ENCODE data around the gene IFT57. TPM values are rescaled to one million over a fixed set of nuclear protein-coding genes. Genes with fewer than 3 reads are reported as not detected.
A peak's percentile ranks its signal among the peaks of the same experiment; 100 is the strongest.
"Not testable (repeated sequence)": the region's sequence is repeated elsewhere in the genome, so short reads cannot be mapped to it uniquely, and the experiment has no call there.

IFT57 gene, protein sequence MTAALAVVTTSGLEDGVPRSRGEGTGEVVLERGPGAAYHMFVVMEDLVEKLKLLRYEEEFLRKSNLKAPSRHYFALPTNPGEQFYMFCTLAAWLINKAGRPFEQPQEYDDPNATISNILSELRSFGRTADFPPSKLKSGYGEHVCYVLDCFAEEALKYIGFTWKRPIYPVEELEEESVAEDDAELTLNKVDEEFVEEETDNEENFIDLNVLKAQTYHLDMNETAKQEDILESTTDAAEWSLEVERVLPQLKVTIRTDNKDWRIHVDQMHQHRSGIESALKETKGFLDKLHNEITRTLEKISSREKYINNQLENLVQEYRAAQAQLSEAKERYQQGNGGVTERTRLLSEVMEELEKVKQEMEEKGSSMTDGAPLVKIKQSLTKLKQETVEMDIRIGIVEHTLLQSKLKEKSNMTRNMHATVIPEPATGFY
- total RNA-seq: 58.5 and 77.2 TPM in 2 replicates

DNA sequence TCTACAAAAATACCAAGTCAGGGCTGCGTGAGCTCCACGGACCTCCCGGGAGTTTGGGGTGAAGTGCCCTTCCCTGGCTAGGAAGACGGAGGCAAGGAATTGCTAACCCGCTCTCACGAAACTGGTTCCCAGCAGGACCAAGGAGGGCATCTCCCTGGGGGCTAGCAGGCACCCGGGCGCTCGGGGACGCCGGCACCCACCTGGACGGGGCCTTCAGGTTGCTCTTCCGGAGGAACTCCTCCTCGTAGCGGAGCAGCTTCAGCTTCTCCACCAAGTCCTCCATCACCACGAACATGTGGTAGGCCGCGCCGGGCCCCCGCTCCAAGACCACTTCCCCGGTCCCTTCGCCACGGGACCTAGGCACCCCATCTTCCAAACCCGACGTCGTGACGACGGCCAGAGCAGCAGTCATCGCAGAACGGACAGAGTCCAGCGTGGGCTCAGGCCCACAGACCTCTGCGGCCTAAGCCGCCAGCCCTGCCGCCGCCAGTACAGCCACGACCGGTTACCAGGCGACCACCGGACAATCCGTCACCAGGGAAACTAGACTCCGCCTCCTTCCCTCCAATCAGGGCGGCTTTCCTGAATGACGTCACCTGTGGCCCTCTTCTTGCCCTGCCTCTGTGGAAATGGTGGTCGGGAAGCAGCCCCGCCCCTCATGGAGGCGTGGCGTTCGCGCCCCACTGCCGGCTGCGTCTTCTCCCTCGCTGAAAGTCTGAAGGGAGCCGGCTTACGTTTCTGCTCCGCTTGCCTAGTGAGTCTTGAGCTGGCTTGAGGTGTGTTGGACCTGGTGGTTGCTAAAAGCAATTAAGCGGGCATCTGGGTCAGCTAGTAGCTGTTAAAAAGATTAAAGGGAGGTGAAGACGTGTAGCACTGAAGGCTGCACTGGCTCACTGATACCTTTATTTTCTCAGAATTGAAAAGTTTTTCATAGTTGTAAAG is at the start of gene IFT57:
IFT57 (minus strand) TSS at position 514 of the 942 bp plus-strand sequence; CDS start at position 412, 102 bp downstream.
- peak; percentile 96 for DNase-seq (ENCODE audit: low read depth)

DNA sequence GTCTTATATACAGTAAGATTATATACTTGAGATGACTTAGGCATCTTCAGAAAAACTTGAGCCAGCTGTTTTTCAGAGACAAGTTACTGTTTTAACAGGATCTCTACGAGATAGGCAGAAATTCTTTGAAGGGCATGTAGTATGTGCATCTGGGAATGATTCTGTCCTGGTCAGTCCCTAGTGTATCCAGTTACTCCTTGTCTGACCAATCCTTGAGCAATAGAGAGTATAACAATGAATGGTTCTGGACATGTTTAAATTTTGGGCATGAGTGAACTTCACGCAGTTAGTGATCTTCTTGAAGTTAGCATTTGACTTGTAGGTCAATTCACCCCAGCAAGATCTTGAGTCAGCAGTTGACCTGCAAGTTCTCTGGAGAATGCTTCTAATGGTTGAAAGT is 49.4 kb upstream of the IFT57 start:
- peak; percentile 25 for DNase-seq (ENCODE audit: low read depth)

DNA sequence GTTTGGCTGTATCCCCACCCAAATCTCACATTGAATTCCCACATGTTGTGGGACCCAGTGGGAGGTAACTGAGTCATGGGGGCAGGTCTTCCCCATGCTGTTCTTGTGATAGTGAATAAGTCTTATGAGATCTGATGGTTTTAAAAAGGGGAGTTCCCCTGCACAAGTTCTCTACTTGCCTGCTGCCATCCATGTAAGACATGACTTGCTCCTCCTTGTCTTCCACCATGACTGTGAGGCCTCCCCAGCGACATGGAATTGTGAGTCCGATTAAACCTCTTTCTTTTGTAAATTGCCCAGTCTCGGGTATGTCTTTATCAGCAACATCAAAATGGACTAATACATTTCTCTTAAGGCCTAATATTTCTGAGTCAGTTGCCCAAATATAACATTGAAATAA is 46.0 kb upstream of the IFT57 start:
- not testable (repeated sequence) for DNase-seq (ENCODE audit: low read depth)

DNA sequence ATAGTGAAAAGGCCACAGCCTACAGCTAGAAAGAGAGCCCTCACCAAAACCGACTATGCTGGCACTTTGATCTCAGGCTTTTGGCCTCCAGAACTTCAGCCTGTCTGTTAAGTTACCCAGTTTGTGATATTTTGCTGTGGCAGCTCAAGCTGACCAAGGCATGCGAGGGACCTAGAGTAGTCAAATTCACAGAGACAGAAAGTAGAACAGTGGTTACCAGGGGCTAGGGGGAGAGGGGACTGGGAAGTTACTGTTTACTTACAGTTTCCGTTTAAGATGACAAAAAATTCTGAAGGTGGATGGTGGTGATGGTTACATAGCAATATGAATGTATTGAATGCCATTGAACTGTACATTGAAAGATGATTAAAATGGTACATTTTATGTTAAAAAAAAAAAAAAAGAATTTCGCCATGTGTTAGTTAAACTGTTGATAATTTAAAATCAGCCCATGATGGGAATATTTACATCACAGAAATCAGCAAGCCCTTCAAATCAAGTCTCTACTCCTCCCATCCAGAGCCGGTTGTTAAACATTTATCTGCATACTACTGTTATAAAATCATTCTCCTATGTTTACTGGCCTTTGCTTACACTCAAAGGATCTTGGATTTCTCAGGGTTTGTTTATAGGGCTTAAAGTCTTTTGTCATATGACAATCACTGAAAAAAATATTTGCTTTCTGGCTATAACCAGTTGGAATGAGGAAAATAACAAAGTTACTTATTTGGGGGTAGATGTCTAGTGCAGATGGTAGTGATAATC is 42.5 kb upstream of the IFT57 start:
- DNase-seq (ENCODE audit: low read depth): not testable (repeated sequence)

- DNase-seq (ENCODE audit: low read depth): no peak
These were observed 32.9 kb upstream of the IFT57 start for GRCh38 chr3:108255131-108255530.

DNA sequence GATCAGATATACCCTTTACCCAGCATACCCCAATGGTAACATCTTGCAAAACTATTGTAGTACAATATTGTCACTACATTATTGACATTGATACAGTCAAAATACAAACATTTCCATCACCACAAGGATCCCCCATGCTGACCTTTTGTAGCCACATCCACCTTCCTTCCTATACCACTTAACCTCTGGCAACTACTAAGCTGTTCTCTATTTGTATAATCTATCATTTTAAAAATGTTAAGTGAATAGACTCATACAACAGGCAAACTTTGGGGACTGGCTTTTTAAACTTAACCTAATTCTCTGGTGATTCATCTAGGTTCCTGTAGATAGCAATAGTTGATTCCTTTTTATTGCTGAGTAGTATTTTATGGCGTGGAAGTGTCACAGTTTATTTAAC is 29.6 kb upstream of the IFT57 start:
- no peak for DNase-seq (ENCODE audit: low read depth)

DNA sequence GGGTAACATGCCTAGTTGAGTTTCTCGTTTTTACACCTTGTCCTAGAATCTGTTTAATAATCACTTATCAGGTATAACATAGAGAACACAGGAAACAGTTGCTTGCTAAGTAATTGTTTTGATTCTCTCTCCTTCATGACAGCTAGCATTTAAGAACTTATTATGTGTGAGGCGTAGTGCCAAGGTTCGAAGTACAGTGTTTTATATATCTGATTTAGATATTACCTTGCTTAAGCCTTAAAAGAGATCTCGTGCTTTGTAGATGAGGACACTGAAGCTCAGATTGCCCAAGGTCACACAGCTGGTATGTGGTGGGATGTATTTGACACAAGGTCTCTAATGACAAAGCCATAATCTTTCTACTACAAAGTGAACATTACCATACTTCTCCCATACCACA is 29.0 kb upstream of the IFT57 start:
- no peak for DNase-seq (ENCODE audit: low read depth)

DNA sequence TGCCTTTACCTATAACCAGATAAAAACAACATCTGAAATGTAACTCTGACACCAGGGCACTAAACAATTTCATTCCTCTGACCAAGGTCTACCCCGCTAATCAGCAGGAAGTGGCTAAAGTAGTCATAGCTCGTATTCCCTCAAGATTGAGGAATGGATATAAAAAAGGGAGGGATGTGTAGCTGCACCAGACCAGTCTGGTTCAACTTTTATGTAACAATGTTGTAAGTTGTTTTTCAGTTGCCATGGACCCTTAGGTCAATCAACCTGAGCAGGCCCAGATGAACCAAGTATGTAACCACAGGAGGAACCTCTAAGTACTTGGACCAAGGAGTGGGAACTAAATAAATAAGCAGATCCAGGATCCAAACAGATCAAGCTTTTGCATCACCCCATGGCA is 28.4 kb upstream of the IFT57 start:
- DNase-seq (ENCODE audit: low read depth): peak; percentile 90

DNA sequence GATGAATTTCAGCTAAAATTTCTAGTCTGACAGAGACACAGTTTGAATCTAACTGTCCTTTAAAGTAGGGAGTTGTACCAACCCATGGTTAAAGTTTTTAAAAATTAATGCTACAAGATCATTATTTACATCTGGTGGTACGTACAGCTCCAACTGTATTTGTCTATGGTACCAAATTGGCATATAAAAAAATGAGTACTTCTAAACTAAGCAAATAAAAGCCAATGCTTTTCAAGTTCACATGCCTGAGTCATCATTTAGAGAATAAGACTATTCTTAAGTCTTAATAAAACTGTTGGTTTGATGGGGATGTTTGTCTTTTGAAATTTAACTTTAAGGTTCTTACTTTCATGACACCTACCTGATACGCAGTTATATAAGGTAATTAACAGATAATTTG is 21.0 kb upstream of the IFT57 start:
- DNase-seq (ENCODE audit: low read depth): no peak

GRCh38 chr3:108242776-108243175 is 20.6 kb upstream of the IFT57 start:
- DNase-seq (ENCODE audit: low read depth): no peak

- no peak for DNase-seq (ENCODE audit: low read depth)
These were observed 19.5 kb upstream of the IFT57 start for GRCh38 chr3:108241721-108242120.

DNA sequence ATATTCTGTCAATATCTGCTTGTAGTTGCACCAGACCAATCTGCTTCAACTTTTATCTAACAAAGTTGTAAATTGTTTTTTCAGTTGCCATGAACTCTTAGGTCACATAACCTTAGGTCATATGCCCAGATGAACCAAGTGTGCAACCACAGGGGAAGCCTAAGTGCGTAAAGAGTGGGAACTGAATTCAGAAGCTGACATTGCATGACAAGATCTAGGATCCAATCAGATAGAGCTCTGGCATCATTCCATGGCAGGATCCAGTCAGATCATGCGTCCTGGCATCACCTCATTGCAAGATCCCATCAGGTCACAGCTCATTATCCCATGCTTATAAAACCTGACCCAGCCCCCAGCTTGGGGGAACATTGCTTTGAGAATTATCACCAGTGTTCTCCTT is 18.9 kb upstream of the IFT57 start:
- DNase-seq (ENCODE audit: low read depth): no peak

DNA sequence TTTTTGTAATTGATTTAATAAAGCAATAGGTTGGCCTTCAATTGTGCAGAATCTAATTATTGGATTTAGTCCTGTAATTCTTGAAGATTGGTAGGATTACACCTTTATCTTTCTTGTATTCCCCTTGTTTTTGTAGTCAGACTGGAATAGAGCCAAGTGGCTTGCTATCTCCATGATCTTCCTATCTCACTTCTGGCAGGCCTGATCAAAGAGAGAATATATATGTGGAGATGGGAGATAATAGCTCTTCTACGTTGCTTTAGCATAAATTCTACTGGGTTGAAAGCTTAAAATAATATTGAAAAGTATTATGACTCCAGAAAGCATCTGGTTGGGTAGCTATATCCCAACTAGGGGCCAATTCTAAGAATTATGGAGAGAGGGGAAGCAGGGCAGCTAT is 16.9 kb upstream of the IFT57 start:
- DNase-seq (ENCODE audit: low read depth): no peak

- DNase-seq (ENCODE audit: low read depth): no peak
These were observed 13.1 kb upstream of the IFT57 start for GRCh38 chr3:108235290-108235689.

- peak; percentile 42 for DNase-seq (ENCODE audit: low read depth)
These were observed 12.2 kb upstream of the IFT57 start for GRCh38 chr3:108234387-108234957.

DNA sequence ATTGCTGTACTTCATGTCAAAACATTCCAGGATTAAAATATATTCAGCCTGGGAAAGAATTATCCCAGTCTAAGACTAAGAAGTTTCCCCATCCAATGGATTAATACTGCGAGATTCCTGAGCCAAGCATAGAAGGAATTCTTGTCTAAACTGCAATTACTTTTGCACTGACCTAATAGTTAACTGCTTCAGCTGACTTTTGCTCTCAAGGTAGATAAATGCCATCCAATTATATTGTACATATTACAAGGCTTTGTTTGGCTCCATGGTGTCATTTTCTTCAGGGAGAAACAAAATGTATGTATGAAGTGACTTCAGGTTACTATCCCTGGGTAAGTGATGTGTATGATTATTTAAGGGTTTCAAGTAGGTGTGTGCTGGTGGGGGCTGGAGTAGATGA is 6.1 kb upstream of the IFT57 start:
- no peak for DNase-seq (ENCODE audit: low read depth)

GRCh38 chr3:108227131-108227530 is 4.9 kb upstream of the IFT57 start:
- DNase-seq (ENCODE audit: low read depth): no peak

GRCh38 chr3:108225221-108225620 is 3.0 kb upstream of the IFT57 start:
- DNase-seq (ENCODE audit: low read depth): no peak

GRCh38 chr3:108223928-108224327 is 1.7 kb upstream of the IFT57 start:
- no peak for DNase-seq (ENCODE audit: low read depth)

- DNase-seq (ENCODE audit: low read depth): no peak
These were observed 785 bp upstream of the IFT57 start for GRCh38 chr3:108222853-108223565.

DNA sequence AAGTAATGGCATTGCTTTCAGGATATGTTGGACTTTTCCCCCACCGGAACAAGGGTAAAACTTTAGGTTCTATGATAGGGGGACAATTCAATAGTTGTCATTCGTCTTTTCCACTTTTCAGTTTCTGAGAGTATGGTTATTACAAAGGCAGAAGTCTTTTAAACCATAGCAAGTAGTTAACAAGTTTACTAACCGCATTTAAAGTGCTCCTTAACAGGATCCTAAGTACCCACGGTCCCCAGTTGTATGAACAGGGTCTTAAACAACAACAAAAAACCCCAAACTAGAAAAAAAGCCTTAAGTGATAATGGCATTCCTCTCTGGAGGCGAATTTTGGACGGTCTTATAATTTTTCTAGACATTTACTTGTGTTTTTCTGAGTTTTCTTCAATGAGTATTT is 831 bp downstream of the IFT57 start:
- no peak for DNase-seq (ENCODE audit: low read depth)
